Suppressor macrophage (primary cell): Measurements from ENCODE around the gene ZNF506.
"Not testable (repeated sequence)": the region's sequence is repeated elsewhere in the genome, so short reads cannot be mapped to it uniquely, and the experiment has no call there.

Source experiments
- DNase-seq, 4 experiments: peaks; one replicate each; pipeline ENCODE4 v3.0.0-alpha.2; 2020 to 2022

Gene ZNF506

DNA sequence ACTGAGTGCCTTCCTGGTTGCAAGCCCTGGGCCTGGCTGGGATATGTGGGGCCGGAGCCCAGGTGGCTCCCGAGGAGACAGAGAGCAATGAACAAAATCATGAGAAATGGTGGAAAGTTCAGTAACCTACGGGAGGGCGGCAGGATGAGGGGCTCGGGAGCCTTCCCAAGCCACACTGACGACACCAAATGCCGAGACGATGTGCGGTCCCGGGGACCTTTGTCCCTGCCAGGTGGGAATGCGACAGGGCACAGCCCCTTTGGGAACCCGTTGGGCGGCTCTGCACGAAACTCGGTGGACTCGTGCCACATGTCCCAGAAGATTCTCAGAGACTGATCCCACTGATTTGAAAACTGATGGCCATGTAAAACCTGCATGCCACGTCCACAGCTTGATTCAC is 76.9 kb downstream of the ZNF506 start:
- no peak for DNase-seq

DNA sequence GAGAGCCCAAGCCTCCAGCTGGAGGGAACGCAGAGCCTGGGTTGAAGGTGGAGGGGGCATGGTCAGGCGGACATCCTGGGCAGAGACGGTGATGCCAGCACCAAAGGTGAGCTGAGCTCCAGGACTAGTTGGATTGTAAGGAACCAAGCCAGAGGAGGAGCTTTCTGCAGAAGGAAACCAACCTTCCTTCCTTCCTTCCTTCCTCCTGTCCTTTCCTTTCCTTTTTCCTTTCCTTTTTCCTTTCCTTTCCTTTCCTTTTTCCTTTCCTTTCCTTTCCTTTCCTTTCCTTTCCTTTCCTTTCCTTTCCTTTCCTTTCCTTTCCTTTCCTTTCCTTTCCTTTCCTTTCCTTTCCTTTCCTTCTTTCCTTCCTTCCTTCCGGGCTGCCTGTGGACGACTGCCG is 77.6 kb downstream of the ZNF506 start:
- not testable (repeated sequence) for DNase-seq

DNA sequence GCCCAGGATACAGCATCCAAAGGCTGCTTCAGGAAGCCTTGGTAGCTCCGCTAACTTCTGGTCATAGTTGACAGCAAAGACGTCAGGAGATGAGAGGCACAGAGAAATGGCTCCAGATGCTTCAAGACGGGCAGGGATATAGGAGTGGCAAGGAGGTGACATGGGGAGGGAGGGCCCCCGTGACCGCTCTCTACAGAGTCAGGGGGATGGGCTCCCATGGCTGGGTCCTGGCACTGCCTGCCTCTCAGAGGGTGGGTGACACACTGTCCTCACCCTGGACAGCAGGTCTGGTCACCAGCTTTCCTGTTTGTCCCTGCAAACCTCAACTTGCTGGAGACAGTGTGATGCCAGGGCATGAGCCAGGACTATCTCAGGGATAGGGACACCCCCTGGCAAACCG is 78.4 kb downstream of the ZNF506 start:
- DNase-seq, result no peak

DNA sequence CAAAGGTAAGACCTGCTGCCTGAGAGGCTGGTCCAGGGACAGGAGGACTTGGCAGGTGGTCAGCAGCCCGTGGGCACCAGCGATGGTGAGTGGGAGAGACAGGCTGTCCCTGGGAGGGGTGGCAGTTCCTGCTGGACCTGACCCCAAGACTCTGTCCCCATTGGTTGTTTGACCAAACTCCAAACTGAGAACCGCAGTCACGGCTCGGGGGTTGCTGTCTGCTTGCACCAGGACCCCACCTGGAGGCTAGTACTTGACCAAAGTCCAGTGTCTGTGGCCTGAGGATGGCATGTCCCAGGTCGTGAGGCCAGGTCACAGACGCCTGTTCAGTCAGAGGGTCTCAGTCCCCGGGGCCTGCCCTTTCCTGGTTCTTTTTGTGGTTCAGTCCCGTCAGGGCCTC is 78.8 kb downstream of the ZNF506 start:
- DNase-seq, result no peak
